ENCODE measurements around the gene EYA2. TPM values are rescaled to one million over a fixed set of nuclear protein-coding genes. Genes with fewer than 3 reads are reported as not detected.

EYA2 gene
- total RNA-seq, 3 donors from 2014 or later (not counting 1 experiment from before 2014, with no cell fraction given): 0.30 TPM; not detected in 2

GRCh38 chr20:47144463-47144862 lies 249.8 kb downstream of the EYA2 start:
- ATAC-seq (no peak), DNase-seq (no peak)
- no peak for TF ChIP-seq CTCF (IDR thresholded peaks at IDR 0.05)
- Histone ChIP-seq H3K27ac (ENCODE audit: low read length) (no peak overlapping the region), H3K4me3 (ENCODE audit: low read length) (no peak overlapping the region), H3K4me1 (ENCODE audit: control insufficient read depth, insufficient read depth, low read length) (peaks cover 6% of the 10 kb centered on the region), H3K36me3 (ENCODE audit: control insufficient read depth, insufficient read depth, low read length) (no peaks in the 10 kb centered on the region), H3K9me3 (ENCODE audit: control insufficient read depth, insufficient read depth, low read length) (no peaks in the 10 kb centered on the region), H3K27me3 (ENCODE audit: control insufficient read depth, insufficient read depth, low read length) (no peaks in the 10 kb centered on the region)
- H3K27me3 Mint-ChIP-seq (ENCODE audit: low read depth in 2 of 2): peaks cover 14 to 15% of the 10 kb centered on the region in 2 donors
- no peaks in the 10 kb centered on the region for H3K36me3 Mint-ChIP-seq
- intact Hi-C loops (cut with micrococcal nuclease): no loop called here
- no peaks in the 10 kb centered on the region for H3K9me3 Mint-ChIP-seq
- WGBS (ENCODE audit: insufficient coverage): 94% methylated on average over 4 of the region's 4 CpGs
- peaks cover 6 to 7% of the 10 kb centered on the region in 2 donors for H3K4me1 Mint-ChIP-seq
- no peak overlapping the region for H3K27ac Mint-ChIP-seq
- H3K4me3 Mint-ChIP-seq: no peak overlapping the region

- H3K27me3 Mint-ChIP-seq (ENCODE audit: low read depth in 2 of 2): peaks cover 15 to 16% of the 10 kb centered on the region in 2 donors
- H3K36me3 Mint-ChIP-seq: no peaks in the 10 kb centered on the region
- Histone ChIP-seq H3K27me3 (ENCODE audit: control insufficient read depth, insufficient read depth, low read length) (no peaks in the 10 kb centered on the region), H3K4me3 (ENCODE audit: low read length) (no peak overlapping the region), H3K4me1 (ENCODE audit: control insufficient read depth, insufficient read depth, low read length) (peaks cover 6% of the 10 kb centered on the region), H3K9me3 (ENCODE audit: control insufficient read depth, insufficient read depth, low read length) (no peaks in the 10 kb centered on the region), H3K27ac (ENCODE audit: low read length) (no peak overlapping the region), H3K36me3 (ENCODE audit: control insufficient read depth, insufficient read depth, low read length) (no peaks in the 10 kb centered on the region)
- ATAC-seq (no peak), DNase-seq (no peak)
- peaks cover 6 to 7% of the 10 kb centered on the region in 2 donors for H3K4me1 Mint-ChIP-seq
- TF ChIP-seq CTCF (IDR thresholded peaks at IDR 0.05): no peak
- H3K27ac Mint-ChIP-seq: no peak overlapping the region
- peak overlapping the region; percentile 42 for H3K4me3 Mint-ChIP-seq
- H3K9me3 Mint-ChIP-seq: no peaks in the 10 kb centered on the region
- intact Hi-C loops (cut with micrococcal nuclease): no loop called here
- 83% methylated on average over 7 of the region's 7 CpGs for WGBS (ENCODE audit: insufficient coverage)
These were observed 252.0 kb downstream of the EYA2 start for GRCh38 chr20:47146686-47147085.

GRCh38 chr20:47148059-47148458 lies 253.4 kb downstream of the EYA2 start:
- DNase-seq (no peak), ATAC-seq (no peak)
- H3K27ac ChIP-seq (ENCODE audit: low read length): no peak overlapping the region
- H3K9me3 Mint-ChIP-seq: no peaks in the 10 kb centered on the region
- TF ChIP-seq CTCF (IDR thresholded peaks at IDR 0.05): no peak
- H3K27me3 ChIP-seq (ENCODE audit: control insufficient read depth, insufficient read depth, low read length): no peaks in the 10 kb centered on the region
- no peaks in the 10 kb centered on the region for H3K36me3 ChIP-seq (ENCODE audit: control insufficient read depth, insufficient read depth, low read length)
- H3K9me3 ChIP-seq (ENCODE audit: control insufficient read depth, insufficient read depth, low read length): no peaks in the 10 kb centered on the region
- no peak overlapping the region for H3K27ac Mint-ChIP-seq
- 97% methylated on average over 2 of the region's 2 CpGs for WGBS (ENCODE audit: insufficient coverage)
- no peak overlapping the region for H3K4me3 ChIP-seq (ENCODE audit: low read length)
- no peak overlapping the region for H3K4me3 Mint-ChIP-seq
- H3K4me1 ChIP-seq (ENCODE audit: control insufficient read depth, insufficient read depth, low read length): peaks cover 3% of the 10 kb centered on the region
- no peaks in the 10 kb centered on the region for H3K36me3 Mint-ChIP-seq
- intact Hi-C loops (cut with micrococcal nuclease): no loop called here
- H3K4me1 Mint-ChIP-seq: peaks cover 6 to 7% of the 10 kb centered on the region in 2 donors
- peaks cover 14 to 21% of the 10 kb centered on the region in 2 donors for H3K27me3 Mint-ChIP-seq (ENCODE audit: low read depth in 2 of 2)

- Mint-ChIP-seq H3K27ac (no peak overlapping the region), H3K9me3 (no peaks in the 10 kb centered on the region), H3K4me1 (peaks cover 6 to 7% of the 10 kb centered on the region in 2 donors), H3K4me3 (no peak overlapping the region), H3K36me3 (no peaks in the 10 kb centered on the region), H3K27me3 (ENCODE audit: low read depth in 2 of 2) (peaks cover 12 to 18% of the 10 kb centered on the region in 2 donors)
- intact Hi-C loops (cut with micrococcal nuclease): no loop called here
- DNase-seq (no peak), ATAC-seq (no peak)
- Histone ChIP-seq H3K27me3 (ENCODE audit: control insufficient read depth, insufficient read depth, low read length) (no peaks in the 10 kb centered on the region), H3K9me3 (ENCODE audit: control insufficient read depth, insufficient read depth, low read length) (no peaks in the 10 kb centered on the region), H3K4me1 (ENCODE audit: control insufficient read depth, insufficient read depth, low read length) (peaks cover 3% of the 10 kb centered on the region), H3K4me3 (ENCODE audit: low read length) (no peak overlapping the region), H3K36me3 (ENCODE audit: control insufficient read depth, insufficient read depth, low read length) (no peaks in the 10 kb centered on the region), H3K27ac (ENCODE audit: low read length) (no peak overlapping the region)
- 92% methylated on average over 5 of the region's 5 CpGs for WGBS (ENCODE audit: insufficient coverage)
- TF ChIP-seq CTCF (IDR thresholded peaks at IDR 0.05): no peak
These were observed 255.3 kb downstream of the EYA2 start for GRCh38 chr20:47149939-47150338.

Data from natural killer cell (primary cell).